Panc1 (cell line): ENCODE measurements around the gene CBS. TPM values are rescaled to one million over a fixed set of nuclear protein-coding genes. Genes with fewer than 3 reads are reported as not detected.
"Not testable (repeated sequence)": the region's sequence is repeated elsewhere in the genome, so short reads cannot be mapped to it uniquely, and the experiment has no call there.

ENCODE experiments used
- ATAC-seq: fragments of 200-7000 bp; cut with Tn5 transposase; 2 replicates; pipeline ENCODE4 v1.9.1; 2020; ENCODE audit warnings: mild to moderate bottlenecking, moderate library complexity
- BruUV-seq: library from RNA; stranded (reverse); fragments of 400-500 nt; replicated peaks from 2 replicates; lab custom pipeline; 2021; lab: Mats Ljungman, UMichigan
- CTCF ChIA-PET: fragments of 300-600 bp; sonication (Branson Sonifier 250); formaldehyde crosslinking; loops from one replicate; lab custom pipeline; 2022; ENCODE audit warnings: antibody characterized with exemption; lab: Charles Lee
- POLR2A ChIA-PET: fragments of 300-600 bp; sonication (Branson Sonifier 250); formaldehyde crosslinking; loops from one replicate; lab custom pipeline; 2022; ENCODE audit warnings: antibody characterized with exemption; lab: Charles Lee
- DNase-seq: peaks from one replicate; pipeline ENCODE4 v3.0.0-alpha.2; 2010; ENCODE audit warnings: low read depth, low spot score
- H3K27ac ChIP-seq: 2 replicates; pipeline ENCODE4 v1.5.1; 2011; ENCODE audit warnings: mild to moderate bottlenecking, low read length, inconsistent platforms
- H3K27me3 ChIP-seq: fragments of 200-500 bp; sonication (Bioruptor generic); 2 replicates; pipeline ENCODE4 v1.6.0; 2014; ENCODE audit warnings: low read length, inconsistent platforms; ENCODE audit not compliant: control insufficient read depth, insufficient read depth
- H3K36me3 ChIP-seq: fragments of 200-500 bp; sonication (Bioruptor generic); 2 replicates; pipeline ENCODE4 v1.5.1; 2014; ENCODE audit warnings: inconsistent platforms, mild to moderate bottlenecking, low read length, moderate library complexity; ENCODE audit not compliant: control insufficient read depth, insufficient read depth
- H3K4me1 ChIP-seq: 2 replicates; pipeline ENCODE4 v1.5.1; 2011; ENCODE audit warnings: inconsistent platforms, mild to moderate bottlenecking, low read length, moderate library complexity; ENCODE audit not compliant: control insufficient read depth, insufficient read depth
- H3K4me3 ChIP-seq, 2 experiments: 2 replicates each; pipeline ENCODE4 v1.5.1; 2011 to 2012; ENCODE audit warnings: low read depth in 2 of 2, low read length in 2 of 2, mild to moderate bottlenecking in 2 of 2, inconsistent platforms in 1 of 2, moderate library complexity in 1 of 2
- H3K9me3 ChIP-seq: fragments of 200-500 bp; sonication (Bioruptor generic); 2 replicates; pipeline ENCODE4 v1.5.1; 2014; ENCODE audit warnings: low read depth, mild to moderate bottlenecking, inconsistent platforms, low read length, moderate library complexity; ENCODE audit not compliant: control insufficient read depth, insufficient read depth
- in situ Hi-C: cut with HindIII; loops from 2 replicates; pipeline ENCODE4 v1.10.0; 2016; ENCODE audit warnings: low sequenced_read_pairs, low pct_unique_long_range_greater_than_20kb
- intact Hi-C: fragments of 100-400 bp; cut with micrococcal nuclease; formaldehyde crosslinking; loops from one replicate; pipeline ENCODE4 v1.10.0; 2022; ENCODE audit not compliant: unreplicated experiment
- total RNA-seq: library from RNA; stranded (reverse); gene quantifications from one replicate; pipeline ENCODE4 v1.2.1, GENCODE V29; 2021; ENCODE audit not compliant: unreplicated experiment

The CBS gene
- total RNA-seq, 1 experiment from 2014 or later: 62.5 TPM

DNA sequence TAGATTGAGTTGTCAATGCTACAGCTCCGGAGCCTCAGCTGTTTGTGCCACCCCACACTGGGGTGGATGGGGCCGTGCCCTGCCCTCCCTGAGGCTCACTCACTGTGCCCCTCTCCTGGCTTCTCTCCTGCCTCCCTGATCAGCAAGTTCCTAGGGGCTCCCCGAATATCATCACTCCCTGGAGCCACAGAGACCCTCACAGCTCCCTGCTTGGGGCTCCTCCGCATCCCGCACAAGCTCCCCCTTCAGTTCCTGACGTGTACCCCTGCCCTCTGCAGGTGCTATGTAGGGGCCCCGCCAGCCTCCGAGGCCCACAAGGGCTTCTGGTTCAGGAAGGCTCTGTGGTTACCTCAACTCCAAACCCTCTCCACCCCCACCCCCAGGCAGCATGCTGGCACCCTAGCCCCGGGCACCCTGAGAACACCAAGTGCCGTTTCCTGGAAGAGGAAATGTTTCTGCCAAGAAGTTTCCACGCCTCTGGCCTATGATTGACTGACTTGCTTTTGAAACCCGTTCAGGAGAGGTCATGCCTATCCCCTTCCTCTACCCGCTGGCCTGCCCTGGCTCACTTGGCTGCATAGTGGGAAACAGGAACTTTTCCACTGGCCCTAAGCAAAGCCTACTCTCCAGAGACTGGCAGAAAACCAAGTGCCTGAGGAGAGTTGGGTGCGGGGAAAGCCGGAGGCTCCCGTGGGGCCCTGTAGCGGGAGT, 30.3 kb downstream of the CBS start:
- H3K4me1 ChIP-seq, BruUV-seq, H3K4me3 ChIP-seq, DNase-seq, H3K36me3 ChIP-seq, H3K27ac ChIP-seq, H3K9me3 ChIP-seq, CTCF ChIA-PET, H3K27me3 ChIP-seq, intact Hi-C loops, in situ Hi-C loops, POLR2A ChIA-PET: not testable (repeated sequence)
- peak; percentile 69; the same call in 1 of the 2 replicates for ATAC-seq

DNA sequence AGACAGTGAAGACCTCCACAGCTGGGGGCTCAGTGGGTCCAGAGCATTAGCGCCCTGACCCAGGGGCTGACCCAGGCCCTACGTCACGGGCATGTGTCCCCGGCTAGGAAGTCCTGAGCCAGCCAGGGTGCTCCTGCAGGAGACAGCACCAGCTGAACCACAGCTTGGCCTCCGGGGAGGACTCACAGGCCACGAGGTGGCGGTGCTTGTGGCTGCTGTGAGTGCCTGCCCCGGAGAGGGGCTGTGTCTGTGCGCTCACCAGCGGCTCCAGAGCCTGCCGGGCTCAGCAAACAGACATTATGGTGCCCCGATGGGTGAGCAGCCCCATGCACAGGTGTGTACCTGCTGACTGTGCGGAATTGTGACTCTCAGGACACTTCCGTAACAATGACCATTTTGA, 31.1 kb downstream of the CBS start:
- BruUV-seq, CTCF ChIA-PET, H3K27ac ChIP-seq, H3K4me1 ChIP-seq, POLR2A ChIA-PET, H3K36me3 ChIP-seq, in situ Hi-C loops, intact Hi-C loops, H3K27me3 ChIP-seq, H3K9me3 ChIP-seq, DNase-seq, H3K4me3 ChIP-seq: not testable (repeated sequence)
- ATAC-seq: 0 out of 2 replicates have a peak, but pooled peaks have one; percentile 29

DNA sequence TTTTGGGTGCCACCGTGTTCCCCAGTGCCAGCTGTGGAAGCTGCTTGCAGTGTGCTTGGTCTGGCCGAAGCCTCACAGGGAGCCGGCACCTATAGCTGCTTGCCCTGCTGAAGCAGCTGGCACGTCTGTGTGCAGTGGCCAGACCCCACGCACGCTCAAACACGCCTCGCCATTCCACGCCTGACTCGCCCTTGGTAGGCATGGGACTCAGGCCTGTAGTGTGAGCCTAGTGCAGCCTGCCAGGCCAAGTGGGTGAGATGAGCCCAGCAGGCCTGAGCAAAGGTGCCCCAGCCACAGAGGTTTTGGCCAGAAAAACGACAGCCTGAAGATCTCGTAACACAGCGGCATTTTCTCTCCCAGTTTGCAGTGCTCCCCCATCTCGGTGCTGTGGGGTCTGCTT, 32.3 kb downstream of the CBS start:
- intact Hi-C loops, CTCF ChIA-PET, H3K9me3 ChIP-seq, H3K27me3 ChIP-seq, H3K4me3 ChIP-seq, in situ Hi-C loops, DNase-seq, H3K4me1 ChIP-seq, H3K27ac ChIP-seq, ATAC-seq, BruUV-seq, POLR2A ChIA-PET, H3K36me3 ChIP-seq: not testable (repeated sequence)

DNA sequence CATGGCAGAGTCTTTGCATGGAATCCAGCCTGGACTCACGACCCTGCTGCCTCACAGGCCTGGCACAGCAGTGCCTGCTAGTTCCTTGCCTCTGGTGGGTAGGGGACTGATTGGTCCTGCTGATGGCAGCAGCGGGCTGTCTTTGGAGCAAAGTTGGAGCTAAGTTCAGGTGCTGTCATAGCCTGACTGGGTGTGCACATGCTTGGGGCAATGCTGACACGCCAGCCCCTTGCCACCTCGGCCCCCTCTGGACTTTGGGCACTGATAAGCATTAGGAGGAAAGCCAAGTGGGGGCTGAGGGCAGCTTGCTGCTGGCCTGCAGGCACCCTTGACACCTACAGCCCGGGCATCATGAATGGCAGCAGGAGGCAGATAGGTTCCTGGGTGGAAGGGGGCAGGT, 33.5 kb downstream of the CBS start:
- H3K36me3 ChIP-seq, DNase-seq, in situ Hi-C loops, intact Hi-C loops, CTCF ChIA-PET, H3K4me3 ChIP-seq, H3K9me3 ChIP-seq, H3K27me3 ChIP-seq, H3K27ac ChIP-seq, ATAC-seq, H3K4me1 ChIP-seq, BruUV-seq, POLR2A ChIA-PET: not testable (repeated sequence)

DNA sequence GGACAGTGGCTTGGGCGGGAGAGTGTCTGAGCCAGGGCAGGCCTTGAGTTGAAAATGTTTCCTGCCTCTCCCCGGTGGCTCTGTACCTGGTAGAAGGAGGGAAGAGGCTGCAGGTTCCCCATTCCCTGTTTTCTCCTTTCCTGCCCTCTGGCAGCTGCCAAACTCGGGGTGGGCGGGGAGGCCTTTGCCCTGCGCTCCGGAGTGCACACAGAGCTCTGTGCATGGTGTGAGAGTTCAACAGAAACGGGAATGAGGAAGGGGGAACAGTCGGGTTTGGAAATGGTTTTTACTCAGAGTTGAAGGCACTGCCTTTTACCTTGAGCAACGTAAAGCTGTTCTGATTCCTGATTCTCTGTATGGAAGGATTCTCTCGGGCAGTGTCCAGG, 37.0 kb downstream of the CBS start:
- intact Hi-C loops, H3K4me3 ChIP-seq, ATAC-seq, CTCF ChIA-PET, H3K27me3 ChIP-seq, DNase-seq, H3K27ac ChIP-seq, H3K36me3 ChIP-seq, BruUV-seq, in situ Hi-C loops, POLR2A ChIA-PET, H3K4me1 ChIP-seq, H3K9me3 ChIP-seq: not testable (repeated sequence)

DNA sequence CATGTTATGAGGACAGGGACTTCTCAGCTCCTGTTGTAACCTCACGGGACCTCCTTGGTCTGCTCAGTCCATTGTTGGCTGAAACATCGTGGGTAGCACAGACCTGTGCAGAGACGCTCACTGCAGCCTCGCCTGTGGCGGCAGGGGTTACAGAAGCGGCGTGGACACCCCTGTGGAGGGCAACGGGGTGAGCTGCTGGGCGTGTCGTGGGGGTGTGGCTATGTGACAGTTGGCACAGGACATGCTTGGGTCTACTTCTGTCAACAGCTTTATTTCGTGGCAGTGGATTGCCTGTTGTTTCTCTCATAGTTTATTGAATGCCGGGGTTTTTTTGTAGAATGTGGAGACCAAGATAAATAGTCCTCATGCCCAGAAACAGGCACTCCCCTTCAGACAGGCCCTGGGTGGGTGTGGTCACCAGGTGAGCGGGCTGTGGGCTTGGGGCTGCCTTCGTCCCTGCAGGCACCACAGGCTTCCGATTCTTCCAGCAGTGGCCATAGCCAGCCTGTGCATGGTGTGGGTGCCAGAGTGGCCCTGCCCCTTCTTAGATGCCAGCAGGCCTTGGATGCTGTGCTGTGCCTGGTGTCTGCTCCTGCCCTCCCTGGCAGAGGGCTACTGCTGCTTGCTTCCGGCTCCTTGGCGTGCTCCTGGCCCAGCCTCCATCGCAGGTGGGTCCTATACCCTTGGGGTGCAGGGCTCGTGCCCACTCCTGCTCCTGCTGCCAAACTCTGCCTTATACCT, 37.5 kb downstream of the CBS start:
- H3K36me3 ChIP-seq, intact Hi-C loops, POLR2A ChIA-PET: not testable (repeated sequence)

DNA sequence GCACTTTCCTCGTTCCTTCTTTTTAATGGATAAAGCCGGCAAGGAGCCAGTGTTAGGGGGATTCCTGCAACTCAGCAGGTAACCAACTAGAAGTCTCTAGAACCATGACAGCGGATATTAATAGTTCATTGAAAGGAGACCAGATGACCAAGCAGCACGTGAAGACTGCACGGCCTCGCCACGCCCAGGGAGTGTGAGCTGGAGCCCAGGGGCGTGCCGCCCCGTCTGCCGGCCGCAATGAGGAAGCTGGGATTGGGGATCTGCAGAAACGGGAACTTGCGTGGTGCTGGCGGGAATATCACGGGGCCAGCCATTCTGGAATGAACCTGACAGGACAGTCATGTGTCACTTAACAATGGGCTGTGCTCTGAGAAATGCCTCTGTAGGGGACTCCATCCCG, 38.7 kb downstream of the CBS start:
- H3K4me1 ChIP-seq, intact Hi-C loops, BruUV-seq, H3K4me3 ChIP-seq, H3K9me3 ChIP-seq, in situ Hi-C loops, POLR2A ChIA-PET, H3K27ac ChIP-seq, DNase-seq, H3K36me3 ChIP-seq, ATAC-seq, H3K27me3 ChIP-seq, CTCF ChIA-PET: not testable (repeated sequence)

More for the DNA sequence above, 37.5 kb downstream of the CBS start:
- ATAC-seq, H3K4me3 ChIP-seq, DNase-seq, H3K9me3 ChIP-seq, CTCF ChIA-PET, H3K27me3 ChIP-seq, BruUV-seq, H3K27ac ChIP-seq, in situ Hi-C loops, H3K4me1 ChIP-seq: not testable (repeated sequence)
